ENCODE data around the gene SCN2B.

- no peak for TF ChIP-seq POLR2A (IDR thresholded peaks at IDR 0.05)
- TF ChIP-seq CTCF (IDR thresholded peaks at IDR 0.05): no peak
These were observed 9.2 kb downstream of the SCN2B start for GRCh38 chr11:118167253-118167652.

Measured in transverse colon (tissue), 3 donors.